Activated CD4-positive, alpha-beta memory T cell treated with anti-CD3 and anti-CD28 coated beads, Interleukin-2, amount 10 ng/mL, durations not matched to agents 7 days and 5 days (primary cell): ENCODE data around the gene SVOPL. TPM values are rescaled to one million over a fixed set of nuclear protein-coding genes. Genes with fewer than 3 reads are reported as not detected.

Experiments used
- CTCF ChIA-PET: fragments of 350-600 bp; sonication (Branson Sonifier 250); formaldehyde crosslinking; loops from one replicate; lab custom pipeline; 2021; ENCODE audit warnings: antibody characterized with exemption, inconsistent platforms; lab: Charles Lee
- POLR2A ChIA-PET: fragments of 350-600 bp; sonication (Branson Sonifier 250); formaldehyde crosslinking; loops from one replicate; lab custom pipeline; 2021; ENCODE audit warnings: antibody characterized with exemption; lab: Charles Lee
- DNase-seq: peaks from one replicate; pipeline ENCODE4 v3.0.0-alpha.2; 2020
- H3K27ac Mint-ChIP-seq: one replicate; pipeline ENCODE4 v1.8.0; 2021; ENCODE audit warnings: mild to moderate bottlenecking, mixed read lengths
- H3K27me3 Mint-ChIP-seq: one replicate; pipeline ENCODE4 v1.8.0; 2021; ENCODE audit warnings: mixed read lengths
- H3K36me3 Mint-ChIP-seq: one replicate; pipeline ENCODE4 v1.8.0; 2021; ENCODE audit warnings: low read depth, mixed read lengths
- H3K4me1 Mint-ChIP-seq: one replicate; pipeline ENCODE4 v1.8.0; 2021; ENCODE audit warnings: mixed read lengths
- H3K4me3 Mint-ChIP-seq: one replicate; pipeline ENCODE4 v1.8.0; 2021; ENCODE audit warnings: mild to moderate bottlenecking, mixed read lengths
- H3K9me3 Mint-ChIP-seq: one replicate; pipeline ENCODE4 v1.8.0; 2021; ENCODE audit warnings: mixed read lengths
- total RNA-seq, 2 experiments: library from RNA; stranded (reverse); gene quantifications; one replicate each; pipeline ENCODE4 v1.2.3, GENCODE V29; 2021

The SVOPL gene
- total RNA-seq, 2 experiments from 2014 or later, result not detected

- Mint-ChIP-seq H3K36me3 (peaks cover 5% of the 10 kb centered on the region), H3K9me3 (peaks cover 10% of the 10 kb centered on the region), H3K27ac (no peak overlapping the region), H3K4me1 (peaks cover 32% of the 10 kb centered on the region), H3K4me3 (no peak overlapping the region), H3K27me3 (peaks cover 49% of the 10 kb centered on the region)
- ChIA-PET POLR2A (no interaction called here), CTCF (interaction anchor here (1.9 kb wide), 1 partner anchor 73 kb away, joined by 7 read pairs; no protein-coding TSS in a partner anchor)
- no peak for DNase-seq
Measured at GRCh38 chr7:138665669-138666140, 35.5 kb downstream of the SVOPL start.

GRCh38 chr7:138665249-138665648 is 35.9 kb downstream of the SVOPL start:
- no peak for DNase-seq
- POLR2A ChIA-PET, result no interaction called here
- Mint-ChIP-seq H3K4me3 (no peak overlapping the region), H3K4me1 (peaks cover 28% of the 10 kb centered on the region), H3K9me3 (peaks cover 5% of the 10 kb centered on the region), H3K36me3 (peaks cover under 1% of the 10 kb centered on the region), H3K27ac (no peak overlapping the region), H3K27me3 (peaks cover 46% of the 10 kb centered on the region)
- CTCF ChIA-PET, result interaction anchor here (1.9 kb wide), 1 partner anchor 73 kb away, joined by 7 read pairs; no protein-coding TSS in a partner anchor

- Mint-ChIP-seq H3K9me3 (no peaks in the 10 kb centered on the region), H3K36me3 (no peaks in the 10 kb centered on the region), H3K4me3 (peak overlapping the region; percentile 41), H3K27me3 (peaks cover 47% of the 10 kb centered on the region), H3K27ac (no peak overlapping the region), H3K4me1 (peaks cover 21% of the 10 kb centered on the region)
- DNase-seq, result no peak
- CTCF ChIA-PET, result no interaction called here
- POLR2A ChIA-PET, result no interaction called here
Measured at GRCh38 chr7:138663725-138664710, 37.1 kb downstream of the SVOPL start.

- no peak overlapping the region for H3K27ac Mint-ChIP-seq
- POLR2A ChIA-PET, result no interaction called here
- H3K4me3 Mint-ChIP-seq, result no peak overlapping the region
- DNase-seq, result no peak
- H3K27me3 Mint-ChIP-seq, result peaks cover 45% of the 10 kb centered on the region
- H3K36me3 Mint-ChIP-seq, result no peaks in the 10 kb centered on the region
- CTCF ChIA-PET, result no interaction called here
- H3K9me3 Mint-ChIP-seq, result no peaks in the 10 kb centered on the region
- peaks cover 13% of the 10 kb centered on the region for H3K4me1 Mint-ChIP-seq
Measured at GRCh38 chr7:138662991-138663320, 38.2 kb downstream of the SVOPL start.

- CTCF ChIA-PET, result no interaction called here
- no peak for DNase-seq
- H3K9me3 Mint-ChIP-seq, result no peaks in the 10 kb centered on the region
Measured at GRCh38 chr7:138662076-138662990, 38.8 kb downstream of the SVOPL start.

GRCh38 chr7:138661069-138661635 is 40.0 kb downstream of the SVOPL start:
- Mint-ChIP-seq H3K4me3 (no peak overlapping the region), H3K9me3 (no peaks in the 10 kb centered on the region), H3K27me3 (peaks cover 38% of the 10 kb centered on the region), H3K4me1 (peaks cover 5% of the 10 kb centered on the region), H3K36me3 (no peaks in the 10 kb centered on the region), H3K27ac (no peak overlapping the region)
- DNase-seq, result no peak
- ChIA-PET CTCF (no interaction called here), POLR2A (no interaction called here)

More at GRCh38 chr7:138662076-138662990, 38.8 kb downstream of the SVOPL start:
- H3K27me3 Mint-ChIP-seq, result peaks cover 43% of the 10 kb centered on the region
- no peak overlapping the region for H3K4me3 Mint-ChIP-seq
- peaks cover 7% of the 10 kb centered on the region for H3K4me1 Mint-ChIP-seq
- POLR2A ChIA-PET, result no interaction called here
- H3K36me3 Mint-ChIP-seq, result no peaks in the 10 kb centered on the region
- no peak overlapping the region for H3K27ac Mint-ChIP-seq

- no peak overlapping the region for H3K27ac Mint-ChIP-seq
- no peak overlapping the region for H3K4me3 Mint-ChIP-seq
- ChIA-PET POLR2A (no interaction called here), CTCF (no interaction called here)
- no peak for DNase-seq
- H3K4me1 Mint-ChIP-seq, result peaks cover under 1% of the 10 kb centered on the region
- no peaks in the 10 kb centered on the region for H3K9me3 Mint-ChIP-seq
- H3K36me3 Mint-ChIP-seq, result no peaks in the 10 kb centered on the region
- H3K27me3 Mint-ChIP-seq, result peaks cover 21% of the 10 kb centered on the region
Measured at GRCh38 chr7:138658889-138659288, 42.3 kb downstream of the SVOPL start.

- DNase-seq, result no peak
- peaks cover 15% of the 10 kb centered on the region for H3K27me3 Mint-ChIP-seq
- no peaks in the 10 kb centered on the region for H3K9me3 Mint-ChIP-seq
- H3K4me3 Mint-ChIP-seq, result no peak overlapping the region
- no peaks in the 10 kb centered on the region for H3K4me1 Mint-ChIP-seq
- no peak overlapping the region for H3K27ac Mint-ChIP-seq
- ChIA-PET POLR2A (no interaction called here), CTCF (no interaction called here)
- no peaks in the 10 kb centered on the region for H3K36me3 Mint-ChIP-seq
Measured at GRCh38 chr7:138657854-138658386, 43.2 kb downstream of the SVOPL start.

GRCh38 chr7:138656952-138657351 is 44.2 kb downstream of the SVOPL start:
- no peaks in the 10 kb centered on the region for H3K36me3 Mint-ChIP-seq
- no peak for DNase-seq
- no peak overlapping the region for H3K27ac Mint-ChIP-seq

GRCh38 chr7:138654616-138655015 is 46.5 kb downstream of the SVOPL start:
- CTCF ChIA-PET, result no interaction called here
- DNase-seq, result no peak
- H3K27me3 Mint-ChIP-seq, result peaks cover 3% of the 10 kb centered on the region
- H3K4me3 Mint-ChIP-seq, result no peak overlapping the region
- H3K4me1 Mint-ChIP-seq, result no peaks in the 10 kb centered on the region
- no peak overlapping the region for H3K27ac Mint-ChIP-seq
- no peaks in the 10 kb centered on the region for H3K9me3 Mint-ChIP-seq
- H3K36me3 Mint-ChIP-seq, result no peaks in the 10 kb centered on the region
- POLR2A ChIA-PET, result no interaction called here

More at GRCh38 chr7:138656952-138657351, 44.2 kb downstream of the SVOPL start:
- ChIA-PET CTCF (no interaction called here), POLR2A (no interaction called here)
- Mint-ChIP-seq H3K27me3 (peaks cover 11% of the 10 kb centered on the region), H3K4me3 (no peak overlapping the region), H3K4me1 (no peaks in the 10 kb centered on the region), H3K9me3 (no peaks in the 10 kb centered on the region)

GRCh38 chr7:138649506-138649905 is 51.7 kb downstream of the SVOPL start:
- no peak for DNase-seq
- CTCF ChIA-PET, result no interaction called here
- Mint-ChIP-seq H3K9me3 (no peaks in the 10 kb centered on the region), H3K4me3 (no peak overlapping the region), H3K4me1 (no peaks in the 10 kb centered on the region), H3K36me3 (no peaks in the 10 kb centered on the region), H3K27me3 (peaks cover 3% of the 10 kb centered on the region), H3K27ac (no peak overlapping the region)
- POLR2A ChIA-PET, result no interaction called here

GRCh38 chr7:138645284-138645683 is 55.9 kb downstream of the SVOPL start:
- POLR2A ChIA-PET, result no interaction called here
- no peak overlapping the region for H3K4me3 Mint-ChIP-seq
- H3K27me3 Mint-ChIP-seq, result no peaks in the 10 kb centered on the region
- CTCF ChIA-PET, result no interaction called here
- H3K36me3 Mint-ChIP-seq, result no peaks in the 10 kb centered on the region
- H3K9me3 Mint-ChIP-seq, result no peaks in the 10 kb centered on the region
- no peak for DNase-seq
- H3K27ac Mint-ChIP-seq, result no peak overlapping the region
- H3K4me1 Mint-ChIP-seq, result no peaks in the 10 kb centered on the region
